Central memory CD8-positive, alpha-beta T cell (primary cell): ENCODE measurements around the gene RASGRP1.
A peak's percentile ranks its signal among the peaks of the same experiment; 100 is the strongest.

Experiments
- ATAC-seq: fragments of 150-1000 bp; cut with Tn5 transposase; replicated peaks from 2 replicates; pipeline ENCODE4 v1.10.0; 2022; ENCODE audit warnings: mild to moderate bottlenecking, moderate FRiP score, moderate number of reproducible peaks; ENCODE audit not compliant: poor library complexity, severe bottlenecking; ENCODE audit errors: extremely low read depth
- DNase-seq, 2 donors: peaks; one replicate each; pipeline ENCODE4 v3.0.0; 2021; ENCODE audit warnings: low spot score in 2 of 2
- H3K27ac Mint-ChIP-seq: one replicate; pipeline ENCODE4 v1.8.0; 2022; ENCODE audit warnings: low read depth, mild to moderate bottlenecking, moderate library complexity, mixed read lengths
- H3K27me3 Mint-ChIP-seq: one replicate; pipeline ENCODE4 v1.8.0; 2022; ENCODE audit warnings: mixed read lengths
- H3K36me3 Mint-ChIP-seq: one replicate; pipeline ENCODE4 v1.8.0; 2022; ENCODE audit warnings: mild to moderate bottlenecking, moderate library complexity, mixed read lengths; ENCODE audit not compliant: insufficient read depth
- H3K4me1 Mint-ChIP-seq: one replicate; pipeline ENCODE4 v1.8.0; 2022; ENCODE audit warnings: mixed read lengths
- H3K4me3 Mint-ChIP-seq: one replicate; pipeline ENCODE4 v1.8.0; 2022; ENCODE audit warnings: mild to moderate bottlenecking, moderate library complexity, mixed read lengths
- H3K9me3 Mint-ChIP-seq: one replicate; pipeline ENCODE4 v1.8.0; 2022; ENCODE audit warnings: mixed read lengths

The RASGRP1 gene

GRCh38 chr15:38545179-38545578 lies 19.4 kb downstream of the RASGRP1 start:
- DNase-seq (no peak), ATAC-seq (no peak)
- no peak overlapping the region for H3K4me3 Mint-ChIP-seq
- H3K4me1 Mint-ChIP-seq: peaks cover 91% of the 10 kb centered on the region
- H3K27me3 Mint-ChIP-seq: no peaks in the 10 kb centered on the region
- H3K9me3 Mint-ChIP-seq: no peaks in the 10 kb centered on the region
- H3K27ac Mint-ChIP-seq: peak overlapping the region; percentile 96
- peaks cover 32% of the 10 kb centered on the region for H3K36me3 Mint-ChIP-seq

GRCh38 chr15:38541026-38541425 lies 23.6 kb downstream of the RASGRP1 start:
- peaks cover 9% of the 10 kb centered on the region for H3K36me3 Mint-ChIP-seq
- H3K27me3 Mint-ChIP-seq: no peaks in the 10 kb centered on the region
- peak overlapping the region; percentile 23 for H3K4me3 Mint-ChIP-seq
- no peaks in the 10 kb centered on the region for H3K9me3 Mint-ChIP-seq
- H3K4me1 Mint-ChIP-seq: peaks cover 83% of the 10 kb centered on the region
- H3K27ac Mint-ChIP-seq: peak overlapping the region; percentile 39
- DNase-seq: no peak
- ATAC-seq: no peak

- Mint-ChIP-seq H3K27me3 (no peaks in the 10 kb centered on the region), H3K27ac (peak overlapping the region; percentile 39), H3K4me1 (peaks cover 84% of the 10 kb centered on the region), H3K4me3 (no peak overlapping the region), H3K9me3 (no peaks in the 10 kb centered on the region), H3K36me3 (peaks cover 12% of the 10 kb centered on the region)
- ATAC-seq: no peak
- DNase-seq: no peak
Observed at GRCh38 chr15:38540510-38540909, 24.1 kb downstream of the RASGRP1 start.

- Mint-ChIP-seq H3K27ac (peak overlapping the region; percentile 83), H3K4me3 (peak overlapping the region; percentile 69), H3K36me3 (peaks cover 20% of the 10 kb centered on the region), H3K4me1 (peaks cover 85% of the 10 kb centered on the region), H3K9me3 (no peaks in the 10 kb centered on the region), H3K27me3 (no peaks in the 10 kb centered on the region)
- no peak for DNase-seq
- ATAC-seq: peak; percentile 44
Observed at GRCh38 chr15:38539008-38539343, 25.6 kb downstream of the RASGRP1 start.

- H3K4me3 Mint-ChIP-seq: peak overlapping the region; percentile 69
- H3K27ac Mint-ChIP-seq: peak overlapping the region; percentile 83
- no peak for DNase-seq
- peaks cover 85% of the 10 kb centered on the region for H3K4me1 Mint-ChIP-seq
- no peaks in the 10 kb centered on the region for H3K9me3 Mint-ChIP-seq
- ATAC-seq: peak; percentile 66
- peaks cover 24% of the 10 kb centered on the region for H3K36me3 Mint-ChIP-seq
- H3K27me3 Mint-ChIP-seq: no peaks in the 10 kb centered on the region
Observed at GRCh38 chr15:38538328-38539007, 26.1 kb downstream of the RASGRP1 start.

- Mint-ChIP-seq H3K36me3 (peaks cover 30% of the 10 kb centered on the region), H3K27me3 (no peaks in the 10 kb centered on the region), H3K9me3 (no peaks in the 10 kb centered on the region), H3K4me3 (peak overlapping the region; percentile 39), H3K4me1 (peaks cover 80% of the 10 kb centered on the region), H3K27ac (peak overlapping the region; percentile 60)
- ATAC-seq: no peak
- DNase-seq: no peak
Observed at GRCh38 chr15:38536201-38536676, 28.4 kb downstream of the RASGRP1 start.

- Mint-ChIP-seq H3K27me3 (no peaks in the 10 kb centered on the region), H3K4me3 (peak overlapping the region; percentile 39), H3K36me3 (peaks cover 32% of the 10 kb centered on the region), H3K9me3 (no peaks in the 10 kb centered on the region), H3K27ac (peak overlapping the region; percentile 60), H3K4me1 (peaks cover 80% of the 10 kb centered on the region)
- DNase-seq (no peak), ATAC-seq (no peak)
Observed at GRCh38 chr15:38535491-38536200, 29.0 kb downstream of the RASGRP1 start.

GRCh38 chr15:38534691-38535090 lies 29.9 kb downstream of the RASGRP1 start:
- peak overlapping the region; percentile 27 for H3K4me3 Mint-ChIP-seq
- ATAC-seq (no peak), DNase-seq (no peak)
- H3K27me3 Mint-ChIP-seq: no peaks in the 10 kb centered on the region
- H3K36me3 Mint-ChIP-seq: peaks cover 40% of the 10 kb centered on the region
- H3K27ac Mint-ChIP-seq: peak overlapping the region; percentile 60
- no peaks in the 10 kb centered on the region for H3K9me3 Mint-ChIP-seq
- peaks cover 84% of the 10 kb centered on the region for H3K4me1 Mint-ChIP-seq

GRCh38 chr15:38533926-38534325 lies 30.7 kb downstream of the RASGRP1 start:
- DNase-seq (no peak), ATAC-seq (no peak)
- no peaks in the 10 kb centered on the region for H3K27me3 Mint-ChIP-seq
- peaks cover 45% of the 10 kb centered on the region for H3K36me3 Mint-ChIP-seq
- H3K4me3 Mint-ChIP-seq: peak overlapping the region; percentile 27
- no peaks in the 10 kb centered on the region for H3K9me3 Mint-ChIP-seq
- peak overlapping the region; percentile 60 for H3K27ac Mint-ChIP-seq
- H3K4me1 Mint-ChIP-seq: peaks cover 87% of the 10 kb centered on the region

- H3K27me3 Mint-ChIP-seq: no peaks in the 10 kb centered on the region
- H3K4me1 Mint-ChIP-seq: peaks cover 87% of the 10 kb centered on the region
- no peaks in the 10 kb centered on the region for H3K9me3 Mint-ChIP-seq
- peaks cover 47% of the 10 kb centered on the region for H3K36me3 Mint-ChIP-seq
- DNase-seq: no peak
- peak; percentile 54 for ATAC-seq
- H3K27ac Mint-ChIP-seq: peak overlapping the region; percentile 60
- H3K4me3 Mint-ChIP-seq: peak overlapping the region; percentile 27
Observed at GRCh38 chr15:38533416-38533915, 31.1 kb downstream of the RASGRP1 start.

GRCh38 chr15:38532728-38533127 lies 31.9 kb downstream of the RASGRP1 start:
- peaks cover 87% of the 10 kb centered on the region for H3K4me1 Mint-ChIP-seq
- H3K9me3 Mint-ChIP-seq: no peaks in the 10 kb centered on the region
- H3K36me3 Mint-ChIP-seq: peaks cover 49% of the 10 kb centered on the region
- ATAC-seq (no peak), DNase-seq (no peak)
- H3K4me3 Mint-ChIP-seq: peak overlapping the region; percentile 27
- peak overlapping the region; percentile 60 for H3K27ac Mint-ChIP-seq
- H3K27me3 Mint-ChIP-seq: no peaks in the 10 kb centered on the region

- H3K36me3 Mint-ChIP-seq: peaks cover 51% of the 10 kb centered on the region
- H3K4me1 Mint-ChIP-seq: peaks cover 86% of the 10 kb centered on the region
- peak overlapping the region; percentile 60 for H3K27ac Mint-ChIP-seq
- no peaks in the 10 kb centered on the region for H3K27me3 Mint-ChIP-seq
- no peak overlapping the region for H3K4me3 Mint-ChIP-seq
- DNase-seq (no peak), ATAC-seq (no peak)
- no peaks in the 10 kb centered on the region for H3K9me3 Mint-ChIP-seq
Observed at GRCh38 chr15:38531509-38531908, 33.1 kb downstream of the RASGRP1 start.

- Mint-ChIP-seq H3K27me3 (no peaks in the 10 kb centered on the region), H3K4me3 (no peak overlapping the region), H3K27ac (peak overlapping the region; percentile 71), H3K9me3 (no peaks in the 10 kb centered on the region), H3K36me3 (peaks cover 53% of the 10 kb centered on the region), H3K4me1 (peaks cover 86% of the 10 kb centered on the region)
- DNase-seq (no peak), ATAC-seq (no peak)
Observed at GRCh38 chr15:38530113-38530512, 34.5 kb downstream of the RASGRP1 start.
